ENCODE data around the gene RNF157. TPM values are rescaled to one million over a fixed set of nuclear protein-coding genes. Genes with fewer than 3 reads are reported as not detected.

The RNF157 gene
- total and polyA plus RNA-seq, 10 of the 15 experiments (the other 5 are each of a cell fraction or from before 2014, with no cell fraction given): 1.4 to 15.9 (median 9.6) TPM

DNA sequence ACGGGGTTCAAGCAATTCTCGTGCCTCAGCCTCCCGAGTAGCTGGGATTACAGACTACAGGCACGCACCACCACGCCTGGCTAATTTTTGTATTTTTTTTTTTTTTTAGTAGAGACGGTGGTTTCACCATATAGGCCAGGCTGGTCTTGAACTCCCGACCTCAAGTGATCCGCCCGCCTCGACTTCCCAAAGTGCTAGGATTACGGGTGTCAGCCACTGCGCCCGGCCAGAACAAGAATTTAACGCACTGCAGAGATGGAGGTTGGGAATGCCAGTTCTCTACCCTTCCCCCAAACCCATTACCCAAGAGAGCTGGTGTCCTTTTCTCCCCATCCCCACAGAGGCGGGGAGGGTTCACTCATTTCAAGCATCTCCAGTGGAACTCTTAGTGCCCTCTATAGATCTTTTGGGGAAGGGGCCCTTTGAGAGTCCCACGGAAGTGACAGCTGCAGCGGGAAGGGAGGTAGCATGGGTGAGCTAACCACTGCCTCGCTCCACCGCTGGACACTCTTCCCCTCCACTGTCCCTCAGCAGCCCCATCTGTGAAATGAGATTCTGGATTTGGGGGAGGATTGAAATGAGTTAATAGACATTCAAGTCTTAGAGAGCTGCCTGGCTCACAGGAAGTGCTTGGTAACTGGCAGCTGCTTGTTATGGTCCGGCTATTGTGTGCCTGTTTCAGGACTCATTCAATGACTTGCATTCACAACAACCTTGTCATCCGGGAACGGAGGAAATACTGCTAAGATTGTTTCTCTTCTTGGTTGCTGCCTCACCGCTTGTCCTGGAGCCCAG, 21.3 kb upstream of the RNF157 start (continued):
- TF ChIP-seq, protein P1, sequence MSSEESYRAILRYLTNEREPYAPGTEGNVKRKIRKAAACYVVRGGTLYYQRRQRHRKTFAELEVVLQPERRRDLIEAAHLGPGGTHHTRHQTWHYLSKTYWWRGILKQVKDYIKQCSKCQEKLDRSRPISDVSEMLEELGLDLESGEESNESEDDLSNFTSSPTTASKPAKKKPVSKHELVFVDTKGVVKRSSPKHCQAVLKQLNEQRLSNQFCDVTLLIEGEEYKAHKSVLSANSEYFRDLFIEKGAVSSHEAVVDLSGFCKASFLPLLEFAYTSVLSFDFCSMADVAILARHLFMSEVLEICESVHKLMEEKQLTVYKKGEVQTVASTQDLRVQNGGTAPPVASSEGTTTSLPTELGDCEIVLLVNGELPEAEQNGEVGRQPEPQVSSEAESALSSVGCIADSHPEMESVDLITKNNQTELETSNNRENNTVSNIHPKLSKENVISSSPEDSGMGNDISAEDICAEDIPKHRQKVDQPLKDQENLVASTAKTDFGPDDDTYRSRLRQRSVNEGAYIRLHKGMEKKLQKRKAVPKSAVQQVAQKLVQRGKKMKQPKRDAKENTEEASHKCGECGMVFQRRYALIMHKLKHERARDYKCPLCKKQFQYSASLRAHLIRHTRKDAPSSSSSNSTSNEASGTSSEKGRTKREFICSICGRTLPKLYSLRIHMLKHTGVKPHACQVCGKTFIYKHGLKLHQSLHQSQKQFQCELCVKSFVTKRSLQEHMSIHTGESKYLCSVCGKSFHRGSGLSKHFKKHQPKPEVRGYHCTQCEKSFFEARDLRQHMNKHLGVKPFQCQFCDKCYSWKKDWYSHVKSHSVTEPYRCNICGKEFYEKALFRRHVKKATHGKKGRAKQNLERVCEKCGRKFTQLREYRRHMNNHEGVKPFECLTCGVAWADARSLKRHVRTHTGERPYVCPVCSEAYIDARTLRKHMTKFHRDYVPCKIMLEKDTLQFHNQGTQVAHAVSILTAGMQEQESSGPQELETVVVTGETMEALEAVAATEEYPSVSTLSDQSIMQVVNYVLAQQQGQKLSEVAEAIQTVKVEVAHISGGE (CRISPR knock-in tag; IDR thresholded peaks at IDR 0.05): 0 out of 2 replicates have a peak, but pooled peaks have one; percentile 13
- TF ChIP-seq ATF2 (IDR thresholded peaks at IDR 0.05; ENCODE audit: low read length) (no peak), REST (IDR thresholded peaks at IDR 0.05; ENCODE audit: low read depth, low read length) (no peak), SRF (IDR thresholded peaks at IDR 0.05; ENCODE audit: low read depth in 2 of 2, low read length in 2 of 2) (peak; percentile 26 to 62; a peak in 2 of 4 replicates), RUNX3 (IDR thresholded peaks at IDR 0.05; ENCODE audit: low read length) (0 out of 2 replicates have a peak, but pooled peaks have one; percentile 16), EP300 (IDR thresholded peaks at IDR 0.05; ENCODE audit: borderline replicate concordance in 1 of 2, control insufficient read depth in 1 of 2, low read depth in 2 of 2, low read length in 2 of 2) (no peak), PAX8 (IDR thresholded peaks at IDR 0.05) (no peak), CREB1 (IDR thresholded peaks at IDR 0.05; ENCODE audit: low read depth) (no peak), NR2C1 (IDR thresholded peaks at IDR 0.05) (no peak), SPI1 (IDR thresholded peaks at IDR 0.05; ENCODE audit: borderline replicate concordance, insufficient read depth, low read depth, low read length) (0 out of 2 replicates have a peak, but pooled peaks have one; percentile 1), ESRRA (IDR thresholded peaks at IDR 0.05; ENCODE audit: low read length) (no peak), BACH1 (IDR thresholded peaks at IDR 0.05; ENCODE audit: borderline replicate concordance) (no peak), POLR2A (IDR thresholded peaks at IDR 0.05; ENCODE audit: low read depth, low read length) (peak; percentile 12; the same call in 1 of the 2 replicates), EED (IDR thresholded peaks at IDR 0.05; ENCODE audit: low read depth) (peak; percentile 34), KDM1A (IDR thresholded peaks at IDR 0.05; ENCODE audit: borderline replicate concordance) (no peak), SMAD1 (IDR thresholded peaks at IDR 0.05; ENCODE audit: low read depth, partially characterized antibody) (no peak)
- TF ChIP-seq, protein P2, sequence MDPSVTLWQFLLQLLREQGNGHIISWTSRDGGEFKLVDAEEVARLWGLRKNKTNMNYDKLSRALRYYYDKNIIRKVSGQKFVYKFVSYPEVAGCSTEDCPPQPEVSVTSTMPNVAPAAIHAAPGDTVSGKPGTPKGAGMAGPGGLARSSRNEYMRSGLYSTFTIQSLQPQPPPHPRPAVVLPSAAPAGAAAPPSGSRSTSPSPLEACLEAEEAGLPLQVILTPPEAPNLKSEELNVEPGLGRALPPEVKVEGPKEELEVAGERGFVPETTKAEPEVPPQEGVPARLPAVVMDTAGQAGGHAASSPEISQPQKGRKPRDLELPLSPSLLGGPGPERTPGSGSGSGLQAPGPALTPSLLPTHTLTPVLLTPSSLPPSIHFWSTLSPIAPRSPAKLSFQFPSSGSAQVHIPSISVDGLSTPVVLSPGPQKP (IDR thresholded peaks at IDR 0.05; ENCODE audit: low read depth, low read length): no peak
- TF ChIP-seq, protein P3, sequence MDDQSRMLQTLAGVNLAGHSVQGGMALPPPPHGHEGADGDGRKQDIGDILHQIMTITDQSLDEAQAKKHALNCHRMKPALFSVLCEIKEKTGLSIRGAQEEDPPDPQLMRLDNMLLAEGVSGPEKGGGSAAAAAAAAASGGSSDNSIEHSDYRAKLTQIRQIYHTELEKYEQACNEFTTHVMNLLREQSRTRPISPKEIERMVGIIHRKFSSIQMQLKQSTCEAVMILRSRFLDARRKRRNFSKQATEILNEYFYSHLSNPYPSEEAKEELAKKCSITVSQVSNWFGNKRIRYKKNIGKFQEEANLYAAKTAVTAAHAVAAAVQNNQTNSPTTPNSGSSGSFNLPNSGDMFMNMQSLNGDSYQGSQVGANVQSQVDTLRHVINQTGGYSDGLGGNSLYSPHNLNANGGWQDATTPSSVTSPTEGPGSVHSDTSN (IDR thresholded peaks at IDR 0.05; ENCODE audit: insufficient replicate concordance, low read depth, low read length): peak; percentile 14

All from GM12878 (cell line).